Liver (tissue), 9 donors: ENCODE data around the gene SLC6A2. TPM values are rescaled to one million over a fixed set of nuclear protein-coding genes. Genes with fewer than 3 reads are reported as not detected.
"Not testable (repeated sequence)": the region's sequence is repeated elsewhere in the genome, so short reads cannot be mapped to it uniquely, and the experiment has no call there.

Experiments
- DNase-seq: peaks from one replicate; pipeline ENCODE4 v3.0.0-alpha.2; 2017; ENCODE audit warnings: low spot score
- H3K27ac ChIP-seq, 2 donors: one replicate each; pipeline ENCODE4 v1.7.0; 2013; ENCODE audit warnings: inconsistent platforms in 2 of 2, low read length in 2 of 2, control low read depth in 1 of 2, low read depth in 1 of 2, mild to moderate bottlenecking in 1 of 2
- H3K27me3 ChIP-seq, 4 donors: one replicate each; pipeline versions ENCODE4 v1.6.1 to v1.7.0; 2013; ENCODE audit warnings: low read length in 3 of 4, inconsistent platforms in 1 of 4, mild to moderate bottlenecking in 1 of 4, moderate library complexity in 1 of 4; ENCODE audit not compliant: control insufficient read depth in 4 of 4, insufficient read depth in 4 of 4
- H3K36me3 ChIP-seq, 4 donors: one replicate each; pipeline versions ENCODE4 v1.6.1 to v1.7.0; 2013; ENCODE audit warnings: low read length in 3 of 4, mild to moderate bottlenecking in 3 of 4, low read depth in 1 of 4, moderate library complexity in 1 of 4; ENCODE audit not compliant: control insufficient read depth in 4 of 4, insufficient read depth in 3 of 4
- H3K4me1 ChIP-seq, 4 donors: one replicate each; pipeline versions ENCODE4 v1.6.1 to v1.7.0; 2013; ENCODE audit warnings: low read length in 3 of 4, mild to moderate bottlenecking in 3 of 4, moderate library complexity in 1 of 4; ENCODE audit not compliant: control insufficient read depth in 4 of 4, insufficient read depth in 4 of 4
- H3K4me3 ChIP-seq, 3 donors: one replicate each; pipeline versions ENCODE4 v1.6.1 to v1.7.0; 2013; ENCODE audit warnings: low read length in 3 of 3, control low read depth in 1 of 3, low read depth in 1 of 3, mild to moderate bottlenecking in 1 of 3
- H3K9ac ChIP-seq, 2 donors: one replicate each; pipeline ENCODE4 v1.7.0; 2013; ENCODE audit warnings: low read length in 2 of 2, mild to moderate bottlenecking in 2 of 2, moderate library complexity in 2 of 2, control low read depth in 1 of 2, low read depth in 1 of 2
- H3K9me3 ChIP-seq, 4 donors: one replicate each; pipeline versions ENCODE4 v1.6.1 to v1.7.0; 2013; ENCODE audit warnings: low read length in 3 of 4; ENCODE audit not compliant: control insufficient read depth in 4 of 4
- EGR1 ChIP-seq, 2 donors: IDR thresholded peaks; 2 replicates each; pipeline ENCODE4 v1.6.1; 2016 to 2018; ENCODE audit warnings: antibody characterized with exemption in 2 of 2, low read depth in 2 of 2
- FOXA1 ChIP-seq: IDR thresholded peaks from 2 replicates; pipeline ENCODE4 v1.6.1; 2016; ENCODE audit warnings: antibody characterized with exemption
- FOXA2 ChIP-seq: IDR thresholded peaks from 2 replicates; pipeline ENCODE4 v1.6.1; 2016; ENCODE audit warnings: antibody characterized with exemption
- GABPA ChIP-seq, 2 donors: IDR thresholded peaks in 1 of 2; conservative IDR thresholded peaks in 1 of 2; 2 replicates each; pipeline ENCODE4 v1.6.1; 2016; ENCODE audit warnings: antibody characterized with exemption in 2 of 2, mild to moderate bottlenecking in 1 of 2, moderate library complexity in 1 of 2
- HNF4A ChIP-seq, 2 donors: conservative IDR thresholded peaks; 2 replicates each; pipeline ENCODE4 v1.6.1; 2016; ENCODE audit warnings: antibody characterized with exemption in 2 of 2, mild to moderate bottlenecking in 2 of 2
- HNF4G ChIP-seq: IDR thresholded peaks from 2 replicates; pipeline ENCODE4 v1.6.1; 2016; ENCODE audit warnings: antibody characterized with exemption
- JUND ChIP-seq, 2 donors: IDR thresholded peaks; 2 replicates each; pipeline ENCODE4 v1.6.1; 2016; ENCODE audit warnings: antibody characterized with exemption in 2 of 2
- MAX ChIP-seq: IDR thresholded peaks from 2 replicates; pipeline ENCODE4 v1.6.1; 2016; ENCODE audit warnings: antibody characterized with exemption
- NR2F2 ChIP-seq: IDR thresholded peaks from 2 replicates; pipeline ENCODE4 v1.6.1; 2016; ENCODE audit warnings: antibody characterized with exemption
- RAD21 ChIP-seq, 2 donors: IDR thresholded peaks; 2 replicates each; pipeline ENCODE4 v1.6.1; 2016; ENCODE audit warnings: antibody characterized with exemption in 2 of 2, mild to moderate bottlenecking in 2 of 2
- RXRA ChIP-seq, 2 donors: IDR thresholded peaks; 2 replicates each; pipeline ENCODE4 v1.6.1; 2017 to 2018; ENCODE audit warnings: antibody characterized with exemption in 2 of 2, mild to moderate bottlenecking in 1 of 2
- SP1 ChIP-seq: IDR thresholded peaks from 2 replicates; pipeline ENCODE4 v1.6.1; 2018; ENCODE audit warnings: antibody characterized with exemption, mild to moderate bottlenecking
- TAF1 ChIP-seq: conservative IDR thresholded peaks from 2 replicates; pipeline ENCODE4 v1.6.1; 2016; ENCODE audit warnings: antibody characterized with exemption, mild to moderate bottlenecking
- YY1 ChIP-seq: IDR thresholded peaks from 2 replicates; pipeline ENCODE4 v1.6.1; 2016; ENCODE audit warnings: antibody characterized with exemption, mild to moderate bottlenecking
- ZBTB33 ChIP-seq: IDR thresholded peaks from 2 replicates; pipeline ENCODE4 v1.6.1; 2016; ENCODE audit warnings: antibody characterized with exemption
- WGBS: extraction: QIAGEN DNeasy Blood & Tissue Kit; methylation state at CpG from one replicate; pipeline ENCODE4 v1.1.7; 2013; 5-methylcytosine and 5-hydroxymethylcytosine counted together
- polyA plus RNA-seq, 2 donors: library from polyadenylated mRNA; stranded (reverse) in 1 of 2; unstranded in 1 of 2; fragments of 200-250 nt in 1 of 2; fragments of >200 nt in 1 of 2; fragmentation: Nextera tagmentation in 1 of 2; extraction: Ambion mirVana in 1 of 2; gene quantifications; one replicate each; pipeline versions ENCODE4 v1.2.1 to v1.2.3, GENCODE V29; 2013 to 2015
- total RNA-seq, 2 donors: library from RNA; depleted of rRNA; stranded (reverse); fragments of >200 nt; gene quantifications; one replicate each; pipeline ENCODE4 v1.2.3, GENCODE V29; 2014
- TF ChIP-seq, protein P1 (sequence below): IDR thresholded peaks from 2 replicates; pipeline ENCODE4 v1.6.1; 2016; ENCODE audit warnings: antibody characterized with exemption, mild to moderate bottlenecking
- TF ChIP-seq, protein P2 (sequence below): IDR thresholded peaks from 2 replicates; pipeline ENCODE4 v1.6.1; 2016; ENCODE audit warnings: antibody characterized with exemption
- TF ChIP-seq, protein P3 (sequence below): fragments of 150-350 bp; IDR thresholded peaks from 2 replicates; pipeline ENCODE4 v1.5.1; 2017; ENCODE audit warnings: improper control_type of control experiment, low read depth, low read length; ENCODE audit not compliant: missing input control
- donor health status: healthy.
- donor health status: healthy.
- donor health status: healthy.
- donor health status: healthy.
- donor health status: healthy.

SLC6A2 gene
- total and polyA plus RNA-seq, 4 donors, result under 0.01 to 0.10 (median 0.07) TPM; not detected in 1

DNA sequence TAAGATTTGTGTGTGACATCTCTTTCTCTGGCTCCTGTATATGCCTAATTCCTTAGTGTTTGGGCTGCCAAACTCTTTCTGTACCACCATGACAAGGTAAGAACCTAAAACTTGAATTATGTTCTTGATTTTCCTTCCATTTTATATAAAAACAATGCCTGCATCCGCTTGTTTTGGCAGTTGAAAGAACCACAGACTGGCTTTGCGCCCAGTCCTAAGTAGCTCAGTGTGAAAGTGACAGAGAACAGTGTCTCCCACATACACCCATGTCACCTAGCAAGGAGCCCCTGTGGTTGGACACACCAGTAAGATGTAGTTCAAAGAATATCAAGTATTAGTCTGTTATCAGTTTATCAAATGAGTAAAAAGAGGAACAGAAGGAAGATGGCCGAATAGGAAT, 40.7 kb upstream of the SLC6A2 start:
- no peak for TF ChIP-seq NR2F2
- TF ChIP-seq TAF1, result no peak
- TF ChIP-seq ZBTB33, result no peak
- TF ChIP-seq FOXA2, result no peak
- no peak for TF ChIP-seq JUND (IDR thresholded peaks at IDR 0.05)
- TF ChIP-seq SP1, result no peak
- no peak for TF ChIP-seq FOXA1
- 81% methylated on average over 3 of the region's 3 CpGs for WGBS
- Histone ChIP-seq H3K4me3 (no peak overlapping the region), H3K27ac (no peak overlapping the region), H3K36me3 (no peaks in the 10 kb centered on the region), H3K9ac (no peak overlapping the region), H3K9me3 (no peaks in the 10 kb centered on the region), H3K4me1 (no peaks in the 10 kb centered on the region), H3K27me3 (no peaks in the 10 kb centered on the region)
- DNase-seq, result no peak

DNA sequence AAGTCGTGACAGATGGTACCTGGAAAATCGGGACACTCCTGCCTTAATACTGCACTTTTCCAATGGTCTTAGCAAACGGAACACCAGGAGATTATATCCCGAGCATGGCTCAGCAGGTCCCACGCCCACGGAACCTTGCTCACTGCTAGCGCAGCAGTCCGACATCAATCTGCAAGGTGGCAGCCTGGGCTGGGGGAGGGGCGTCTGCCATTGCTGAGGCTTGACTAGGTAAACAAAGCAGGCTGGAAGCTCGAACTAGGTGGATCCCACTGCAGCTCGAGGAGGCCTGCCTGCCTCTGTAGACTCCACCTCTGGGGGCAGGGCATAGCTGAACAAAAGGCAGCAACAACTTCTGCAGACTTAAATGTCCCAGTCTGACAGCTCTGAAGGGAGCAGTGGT, 40.1 kb upstream of the SLC6A2 start:
- 86% methylated on average over 11 of the region's 11 CpGs for whole genome bisulfite sequencing
- not testable (repeated sequence) for DNase-seq, H3K9ac ChIP-seq, H3K4me1 ChIP-seq, H3K27me3 ChIP-seq, H3K9me3 ChIP-seq, H3K4me3 ChIP-seq, H3K36me3 ChIP-seq, H3K27ac ChIP-seq

DNA sequence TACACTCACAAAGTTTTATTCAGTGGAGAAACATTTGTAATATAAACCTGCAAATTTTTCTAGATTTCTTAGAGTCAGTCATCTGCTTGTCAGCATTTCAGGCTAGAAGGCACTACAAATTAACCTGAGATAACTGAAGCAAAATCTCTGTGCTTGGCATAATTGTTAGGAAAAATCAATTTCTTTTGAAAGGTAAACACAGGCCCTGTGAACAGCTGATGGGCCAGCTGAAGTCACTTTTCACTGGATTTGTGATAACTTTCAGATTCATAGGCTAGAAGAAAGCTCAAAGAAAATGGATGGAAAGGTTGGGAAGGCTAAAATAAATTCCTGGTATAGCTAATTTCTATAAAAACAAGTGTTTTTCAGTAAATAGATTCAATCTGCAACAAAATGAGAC, 34.0 kb upstream of the SLC6A2 start:
- no peak for DNase-seq
- peak overlapping the region in 1 of 2 donors; percentile 31 for H3K27ac ChIP-seq
- H3K36me3 ChIP-seq, result no peaks in the 10 kb centered on the region
- TF ChIP-seq NR2F2 (no peak), RAD21 (IDR thresholded peaks at IDR 0.05) (peak in 1 of 2 donors; percentile 9), ZBTB33 (no peak), GABPA (IDR thresholded peaks at IDR 0.05 in 1 of 2, conservative IDR thresholded peaks at IDR 0.05 in 1 of 2) (no peak), FOXA2 (peak; percentile 78), EGR1 (IDR thresholded peaks at IDR 0.05; ENCODE audit: low read depth in 2 of 2) (no peak), HNF4A (conservative IDR thresholded peaks at IDR 0.05) (peak; percentile 19 to 33), YY1 (peak; percentile 18), JUND (IDR thresholded peaks at IDR 0.05) (no peak), FOXA1 (peak; percentile 68), TAF1 (no peak), SP1 (no peak), MAX (no peak), HNF4G (no peak), RXRA (IDR thresholded peaks at IDR 0.05) (peak in 1 of 2 donors; percentile 44)
- TF ChIP-seq, protein P1, sequence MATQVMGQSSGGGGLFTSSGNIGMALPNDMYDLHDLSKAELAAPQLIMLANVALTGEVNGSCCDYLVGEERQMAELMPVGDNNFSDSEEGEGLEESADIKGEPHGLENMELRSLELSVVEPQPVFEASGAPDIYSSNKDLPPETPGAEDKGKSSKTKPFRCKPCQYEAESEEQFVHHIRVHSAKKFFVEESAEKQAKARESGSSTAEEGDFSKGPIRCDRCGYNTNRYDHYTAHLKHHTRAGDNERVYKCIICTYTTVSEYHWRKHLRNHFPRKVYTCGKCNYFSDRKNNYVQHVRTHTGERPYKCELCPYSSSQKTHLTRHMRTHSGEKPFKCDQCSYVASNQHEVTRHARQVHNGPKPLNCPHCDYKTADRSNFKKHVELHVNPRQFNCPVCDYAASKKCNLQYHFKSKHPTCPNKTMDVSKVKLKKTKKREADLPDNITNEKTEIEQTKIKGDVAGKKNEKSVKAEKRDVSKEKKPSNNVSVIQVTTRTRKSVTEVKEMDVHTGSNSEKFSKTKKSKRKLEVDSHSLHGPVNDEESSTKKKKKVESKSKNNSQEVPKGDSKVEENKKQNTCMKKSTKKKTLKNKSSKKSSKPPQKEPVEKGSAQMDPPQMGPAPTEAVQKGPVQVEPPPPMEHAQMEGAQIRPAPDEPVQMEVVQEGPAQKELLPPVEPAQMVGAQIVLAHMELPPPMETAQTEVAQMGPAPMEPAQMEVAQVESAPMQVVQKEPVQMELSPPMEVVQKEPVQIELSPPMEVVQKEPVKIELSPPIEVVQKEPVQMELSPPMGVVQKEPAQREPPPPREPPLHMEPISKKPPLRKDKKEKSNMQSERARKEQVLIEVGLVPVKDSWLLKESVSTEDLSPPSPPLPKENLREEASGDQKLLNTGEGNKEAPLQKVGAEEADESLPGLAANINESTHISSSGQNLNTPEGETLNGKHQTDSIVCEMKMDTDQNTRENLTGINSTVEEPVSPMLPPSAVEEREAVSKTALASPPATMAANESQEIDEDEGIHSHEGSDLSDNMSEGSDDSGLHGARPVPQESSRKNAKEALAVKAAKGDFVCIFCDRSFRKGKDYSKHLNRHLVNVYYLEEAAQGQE, result peak; percentile 27
- TF ChIP-seq, protein P2, sequence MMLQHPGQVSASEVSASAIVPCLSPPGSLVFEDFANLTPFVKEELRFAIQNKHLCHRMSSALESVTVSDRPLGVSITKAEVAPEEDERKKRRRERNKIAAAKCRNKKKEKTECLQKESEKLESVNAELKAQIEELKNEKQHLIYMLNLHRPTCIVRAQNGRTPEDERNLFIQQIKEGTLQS, result no peak
- TF ChIP-seq, protein P3, sequence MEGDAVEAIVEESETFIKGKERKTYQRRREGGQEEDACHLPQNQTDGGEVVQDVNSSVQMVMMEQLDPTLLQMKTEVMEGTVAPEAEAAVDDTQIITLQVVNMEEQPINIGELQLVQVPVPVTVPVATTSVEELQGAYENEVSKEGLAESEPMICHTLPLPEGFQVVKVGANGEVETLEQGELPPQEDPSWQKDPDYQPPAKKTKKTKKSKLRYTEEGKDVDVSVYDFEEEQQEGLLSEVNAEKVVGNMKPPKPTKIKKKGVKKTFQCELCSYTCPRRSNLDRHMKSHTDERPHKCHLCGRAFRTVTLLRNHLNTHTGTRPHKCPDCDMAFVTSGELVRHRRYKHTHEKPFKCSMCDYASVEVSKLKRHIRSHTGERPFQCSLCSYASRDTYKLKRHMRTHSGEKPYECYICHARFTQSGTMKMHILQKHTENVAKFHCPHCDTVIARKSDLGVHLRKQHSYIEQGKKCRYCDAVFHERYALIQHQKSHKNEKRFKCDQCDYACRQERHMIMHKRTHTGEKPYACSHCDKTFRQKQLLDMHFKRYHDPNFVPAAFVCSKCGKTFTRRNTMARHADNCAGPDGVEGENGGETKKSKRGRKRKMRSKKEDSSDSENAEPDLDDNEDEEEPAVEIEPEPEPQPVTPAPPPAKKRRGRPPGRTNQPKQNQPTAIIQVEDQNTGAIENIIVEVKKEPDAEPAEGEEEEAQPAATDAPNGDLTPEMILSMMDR, result no peak
- H3K9ac ChIP-seq, result no peak overlapping the region
- H3K27me3 ChIP-seq, result no peaks in the 10 kb centered on the region
- peaks cover 1 to 19% (median 14%) of the 10 kb centered on the region in 4 donors for H3K4me1 ChIP-seq
- no peaks in the 10 kb centered on the region for H3K9me3 ChIP-seq
- H3K4me3 ChIP-seq, result no peak overlapping the region
